GM18519 (cell line): ENCODE measurements around the gene PDGFD.
A peak's percentile ranks its signal among the peaks of the same experiment; 100 is the strongest.

Source experiments
- ATAC-seq: cut with Tn5 transposase; IDR thresholded peaks from one replicate; pipeline ENCODE4 v1.9.1; 2021; ENCODE audit warnings: mild to moderate bottlenecking, moderate library complexity; ENCODE audit not compliant: unreplicated experiment, low FRiP score

PDGFD gene

DNA sequence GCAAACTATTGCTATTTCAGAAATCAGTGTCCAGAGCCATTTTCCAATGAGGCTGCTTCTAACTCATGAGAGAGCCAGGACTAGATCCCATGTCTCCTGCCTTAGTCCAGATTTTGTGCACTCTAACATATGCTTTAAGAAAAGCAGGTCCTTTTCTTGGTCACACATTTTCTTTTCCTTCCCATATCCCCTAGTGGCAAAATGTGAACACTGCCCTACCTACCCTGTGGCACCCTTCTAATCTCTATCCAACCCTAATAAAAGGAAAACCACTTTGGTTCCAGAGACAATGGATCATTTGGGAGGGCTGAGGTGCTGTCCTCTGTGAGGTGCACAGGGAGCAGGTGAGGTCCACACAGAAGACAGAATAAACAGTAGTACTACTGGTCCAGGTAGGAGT lies 199.6 kb downstream of the PDGFD start:
- ATAC-seq, result no peak

DNA sequence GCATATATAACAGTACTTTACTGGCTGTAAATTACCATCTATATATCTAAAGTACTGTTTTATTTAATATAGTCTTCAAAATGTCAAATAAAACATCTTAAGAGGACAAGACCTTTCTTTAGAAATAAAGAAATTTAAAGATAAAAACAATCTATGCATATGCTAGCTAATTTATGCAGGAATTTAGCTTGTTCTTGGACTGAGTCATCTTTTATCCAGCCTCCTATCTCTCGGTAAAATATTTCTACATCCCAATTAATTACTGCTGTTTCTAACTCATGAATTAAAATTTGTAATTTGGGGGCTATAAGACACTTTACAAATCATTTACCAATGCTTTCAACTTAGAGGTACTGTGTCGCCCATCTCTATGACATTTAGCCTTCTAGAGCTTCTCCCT lies 200.3 kb downstream of the PDGFD start:
- no peak for ATAC-seq

DNA sequence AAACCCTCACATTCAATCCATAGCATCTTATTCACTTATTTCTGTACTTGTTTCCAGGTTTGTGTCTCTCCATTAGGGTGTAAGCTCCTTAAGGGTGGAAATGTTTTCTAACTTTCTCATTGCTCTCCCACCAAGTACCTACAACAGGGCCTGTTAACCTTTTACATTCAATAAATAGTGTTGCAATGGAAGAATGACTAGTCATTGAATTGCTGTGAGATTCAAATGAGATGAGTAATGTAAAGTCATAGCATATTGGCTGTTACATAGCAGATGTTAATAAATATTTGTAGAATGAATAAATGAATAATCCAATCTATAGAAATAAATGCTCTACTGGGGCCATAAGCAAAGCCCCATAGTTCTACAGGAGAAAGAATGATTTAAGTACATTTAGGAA lies 202.9 kb downstream of the PDGFD start:
- ATAC-seq, result no peak

DNA sequence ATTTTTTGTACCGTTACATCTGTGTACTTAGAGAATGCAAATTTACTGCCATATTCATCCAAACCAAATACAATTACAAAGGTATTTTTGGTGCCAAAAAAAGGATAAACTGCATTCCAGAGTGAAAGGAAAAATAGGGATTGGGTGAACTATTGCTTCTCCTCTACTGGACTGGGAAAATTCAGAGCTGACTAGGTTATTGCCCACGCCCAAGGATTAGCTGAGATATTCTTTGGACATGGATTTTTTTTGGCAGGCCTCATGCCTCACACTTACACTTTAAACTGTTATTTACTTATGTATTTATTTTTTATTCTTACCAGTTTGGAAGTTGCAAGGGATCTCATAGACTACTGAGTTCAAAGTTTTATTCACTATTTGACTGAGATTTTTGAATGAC lies 203.8 kb downstream of the PDGFD start:
- ATAC-seq, result no peak

DNA sequence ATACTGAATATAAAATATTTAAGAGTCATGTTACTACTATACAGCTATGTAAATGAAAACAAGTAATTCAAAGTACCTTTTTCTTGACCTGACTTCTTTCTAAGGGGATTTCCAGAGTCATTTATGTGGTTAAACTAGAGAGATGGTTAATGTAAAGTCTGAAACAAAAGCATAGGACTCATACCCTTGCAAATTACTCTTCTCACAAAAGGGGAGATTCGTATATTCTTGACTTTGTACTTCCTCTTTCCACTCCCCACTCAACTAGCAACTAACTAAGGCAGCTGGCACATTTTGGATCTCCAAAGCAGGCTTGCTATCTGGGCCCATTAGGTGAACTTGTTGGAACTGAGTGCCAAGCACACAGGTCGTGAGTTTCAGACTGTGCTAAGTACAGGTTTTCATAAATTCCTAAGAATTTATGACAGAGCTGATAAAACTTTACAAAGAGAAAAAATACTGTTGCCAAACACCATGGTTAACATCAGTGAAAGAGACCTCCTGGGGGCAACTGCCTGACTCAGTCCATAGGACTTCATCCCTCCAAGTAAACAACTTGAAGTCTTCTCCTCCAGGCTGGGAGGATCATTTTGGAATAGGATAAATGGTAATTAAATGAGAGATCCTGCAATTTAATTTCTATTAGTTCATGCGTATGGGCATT lies 204.5 kb downstream of the PDGFD start:
- peak; percentile 99 for ATAC-seq

DNA sequence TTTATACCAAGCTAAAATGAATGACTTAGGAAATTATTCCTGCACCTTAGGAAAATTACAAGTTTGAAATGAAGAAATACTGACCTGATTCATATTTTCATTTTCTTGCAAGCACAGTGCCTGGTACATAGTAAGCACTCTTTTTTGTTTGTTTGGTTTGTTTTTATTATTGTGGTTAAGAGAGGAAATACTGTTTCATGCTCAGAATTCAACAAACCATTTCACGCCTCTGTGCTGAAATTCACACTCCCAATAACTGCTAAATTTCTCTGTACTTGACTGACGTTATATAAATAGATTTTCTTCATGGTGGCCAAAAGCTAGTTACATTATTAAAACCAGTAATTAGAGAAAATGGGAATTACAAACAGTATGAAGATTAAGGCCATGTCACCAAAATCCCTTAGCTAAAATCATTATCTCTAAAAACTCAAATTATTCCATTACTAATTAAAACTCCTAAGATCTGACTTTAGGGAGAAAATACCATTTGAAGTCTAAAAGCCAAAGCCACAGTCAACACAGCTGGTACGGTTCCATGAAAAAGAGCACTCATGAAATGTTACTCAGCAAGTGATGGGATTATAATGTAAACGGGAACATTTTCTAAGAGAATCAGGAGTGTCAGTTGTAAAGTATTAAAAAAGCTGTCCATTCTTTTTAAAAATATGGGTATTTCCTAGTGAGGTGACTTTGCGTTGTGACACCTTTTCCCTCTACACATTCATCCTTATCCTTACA lies 205.3 kb downstream of the PDGFD start:
- no peak for ATAC-seq

DNA sequence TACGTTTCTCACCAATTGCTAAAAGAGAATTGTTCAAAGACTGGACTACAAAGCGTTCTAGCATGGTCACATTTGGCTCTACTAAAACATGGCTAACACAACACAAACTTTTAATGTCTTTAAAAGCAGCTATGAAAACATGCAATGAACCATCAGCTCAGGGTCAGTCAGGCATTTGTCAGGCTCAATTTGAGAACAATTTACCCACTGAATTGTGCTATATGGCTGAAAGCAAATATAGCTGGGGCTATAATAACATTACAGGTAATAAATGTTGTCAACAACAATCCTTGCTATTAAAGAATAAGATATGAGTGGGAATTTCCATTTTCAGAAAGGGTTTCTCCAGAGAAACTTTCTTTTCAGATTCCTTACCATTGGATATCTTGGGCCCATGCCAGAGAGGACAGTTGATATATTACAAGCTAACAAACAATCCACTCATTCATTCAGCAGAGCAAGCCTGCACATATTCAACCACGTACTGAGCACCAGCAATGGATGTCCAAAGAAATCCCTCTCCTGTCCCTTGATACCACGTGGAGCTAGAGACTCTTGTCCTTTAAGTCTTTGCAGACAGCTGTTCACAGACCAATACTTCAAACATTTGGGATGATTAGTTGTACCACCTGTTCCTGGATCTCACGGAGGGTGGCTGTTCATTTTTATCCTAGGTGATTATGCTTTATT lies 210.0 kb downstream of the PDGFD start:
- ATAC-seq, result no peak

DNA sequence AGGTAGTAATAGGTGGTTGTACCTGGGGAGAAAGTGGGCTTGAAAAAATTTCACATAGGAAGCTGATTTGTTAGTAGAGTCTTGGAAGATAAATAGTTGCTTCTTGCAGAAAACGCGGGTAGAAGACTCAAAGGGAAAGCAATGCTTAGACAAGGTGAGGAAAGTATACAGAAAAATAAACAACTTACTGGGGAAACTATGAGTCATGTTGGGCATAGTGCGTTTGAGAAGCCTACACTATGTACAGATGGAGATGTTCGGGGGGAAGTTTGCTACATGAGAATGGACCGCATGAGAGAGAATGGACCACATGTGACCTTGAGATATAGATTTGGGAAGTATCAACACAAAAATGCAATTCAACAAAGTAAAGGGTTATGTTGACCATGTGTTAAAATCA lies 214.2 kb downstream of the PDGFD start:
- ATAC-seq, result no peak

DNA sequence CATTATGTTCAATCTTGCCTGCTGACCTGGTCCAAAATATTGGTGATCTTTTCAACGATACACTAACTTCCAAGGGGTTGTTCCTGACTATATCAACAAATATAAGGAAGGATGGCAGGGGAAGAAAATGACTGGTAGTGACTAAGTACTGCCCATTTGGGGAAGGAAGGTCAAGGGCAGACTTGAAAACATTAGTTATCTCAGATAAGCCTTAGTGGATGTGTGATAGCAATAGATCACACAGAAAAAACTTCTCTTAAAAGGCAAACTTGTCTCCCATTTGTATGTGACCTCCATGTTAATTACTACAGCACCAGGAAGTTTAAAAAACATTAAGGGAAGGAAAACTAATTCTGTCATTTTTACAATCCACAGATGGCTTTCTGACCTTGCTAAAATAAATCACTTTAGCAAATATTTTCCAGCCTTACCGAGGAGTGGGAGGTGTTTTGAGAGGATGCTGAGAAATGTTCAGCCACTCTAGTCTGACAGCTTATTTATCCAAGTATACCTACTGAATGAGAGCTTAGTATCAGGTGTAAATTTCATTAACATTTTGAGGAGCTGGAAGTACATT lies 215.7 kb downstream of the PDGFD start:
- no peak for ATAC-seq

DNA sequence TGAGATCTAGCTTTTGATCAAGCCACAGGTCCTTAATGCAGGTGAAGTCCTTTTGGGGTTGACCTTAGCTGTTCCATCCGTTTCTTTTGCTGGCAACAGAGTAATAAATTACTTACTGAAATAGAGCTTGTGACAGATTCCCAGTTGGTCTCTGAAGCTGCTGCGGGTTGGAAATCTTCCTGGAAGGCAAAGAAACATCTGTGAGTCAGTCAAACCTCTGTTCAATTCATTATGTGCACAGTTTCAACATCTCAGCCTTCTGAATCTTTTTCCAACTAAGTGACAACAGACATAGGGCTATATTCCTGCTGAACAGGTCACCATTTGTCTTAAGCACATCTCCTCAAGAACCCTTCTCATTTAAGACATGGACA lies 216.4 kb downstream of the PDGFD start:
- ATAC-seq, result no peak

DNA sequence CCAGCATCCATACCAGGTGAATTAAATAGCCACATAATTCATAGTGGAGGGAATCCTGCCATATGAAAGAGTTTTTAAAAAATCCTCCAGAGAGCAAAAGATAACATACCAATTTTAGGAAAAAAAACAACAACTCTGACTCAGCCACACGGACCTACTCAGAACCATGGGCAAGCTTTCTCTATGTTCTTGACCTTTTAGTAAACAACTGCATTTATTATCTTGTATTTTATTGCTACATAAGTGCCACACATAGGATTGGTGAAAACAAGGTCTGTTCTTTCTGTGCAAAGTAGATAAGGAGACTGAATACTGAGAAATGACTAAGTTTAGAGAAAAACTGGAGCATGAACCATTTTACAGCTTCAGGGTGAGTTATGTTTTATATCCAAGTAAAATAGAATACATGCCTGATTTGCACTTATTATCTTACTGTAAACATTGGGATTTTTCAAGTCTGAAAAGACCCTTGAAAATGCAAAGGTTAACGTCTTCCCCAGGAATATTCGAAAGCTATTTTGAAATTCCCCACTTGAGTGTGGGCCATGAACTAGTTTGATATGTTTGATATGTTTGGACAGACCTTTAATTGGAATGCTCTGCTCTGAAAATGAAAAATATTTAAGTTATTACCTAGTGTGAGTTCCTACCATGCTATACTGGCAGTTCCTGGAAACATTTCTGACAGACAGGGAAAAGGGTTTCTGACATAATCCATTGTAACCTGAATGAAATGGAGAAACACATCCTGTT lies 217.0 kb downstream of the PDGFD start:
- no peak for ATAC-seq

DNA sequence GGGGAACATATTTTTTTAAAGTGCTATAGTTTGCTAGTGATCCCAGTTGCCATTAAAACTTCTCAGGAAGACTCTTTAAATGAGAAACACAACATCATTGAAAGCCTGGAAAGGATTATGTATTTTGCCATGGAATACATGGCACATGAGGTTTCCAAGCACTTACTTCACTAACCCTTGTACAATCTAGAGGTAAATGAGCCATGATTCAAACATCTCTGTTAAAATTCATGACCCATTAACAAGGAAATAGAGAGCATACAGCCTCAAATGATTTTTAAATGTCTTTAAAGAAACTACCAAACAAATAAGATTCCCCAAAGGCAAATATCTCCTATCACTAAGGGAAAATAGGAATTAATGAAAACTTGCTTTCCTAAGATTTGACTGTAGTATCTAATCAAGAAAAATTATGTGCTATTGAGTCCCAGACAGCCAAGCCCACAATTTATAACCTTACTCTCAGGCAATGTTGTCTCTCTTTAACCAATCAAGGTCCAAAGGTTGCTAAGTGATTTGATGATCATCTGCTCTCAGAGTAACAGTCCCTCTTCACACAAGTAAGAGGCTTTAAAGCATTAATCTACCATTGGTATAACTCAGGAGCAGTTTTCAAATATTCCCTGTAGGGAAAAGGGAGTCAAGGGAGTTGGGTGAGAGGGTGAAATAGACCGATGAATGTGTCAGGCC lies 219.6 kb downstream of the PDGFD start:
- ATAC-seq, result no peak

DNA sequence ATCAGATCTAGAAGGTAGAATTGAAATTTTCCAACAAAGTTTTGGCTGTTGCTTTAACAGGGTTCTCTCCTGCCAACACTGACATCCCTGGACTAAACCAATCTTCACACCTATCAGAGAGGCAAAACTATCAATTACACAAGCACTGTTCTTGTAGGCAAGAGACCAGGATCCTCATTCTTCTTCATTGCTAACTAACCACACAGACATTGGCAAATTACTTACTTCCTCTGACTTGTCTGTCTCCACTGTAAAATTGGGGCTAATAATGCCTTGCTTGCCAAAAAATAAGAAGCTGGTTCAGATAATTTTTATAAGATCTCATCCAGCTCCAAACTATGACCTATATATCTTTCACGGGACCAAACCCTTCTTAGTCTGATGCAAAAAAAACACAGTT lies 221.3 kb downstream of the PDGFD start:
- ATAC-seq, result no peak

DNA sequence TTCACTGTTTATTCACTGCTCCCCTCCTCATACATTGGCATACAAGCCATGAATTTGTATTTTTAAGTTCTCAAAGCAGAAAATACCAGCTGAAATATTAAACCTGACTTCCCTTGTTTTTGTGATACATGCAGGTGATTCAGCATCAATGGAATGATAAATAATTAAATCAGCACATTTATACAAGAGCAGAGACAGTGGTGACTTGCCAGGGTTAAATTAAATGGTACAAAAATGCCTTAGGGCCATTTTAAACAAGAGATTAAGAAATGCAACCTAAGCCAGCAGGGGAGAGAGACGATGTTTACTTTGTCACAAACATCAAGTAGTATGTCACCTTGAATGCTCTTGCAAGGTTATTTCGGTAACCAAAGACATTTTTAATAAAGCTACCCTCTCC lies 223.4 kb downstream of the PDGFD start:
- no peak for ATAC-seq

DNA sequence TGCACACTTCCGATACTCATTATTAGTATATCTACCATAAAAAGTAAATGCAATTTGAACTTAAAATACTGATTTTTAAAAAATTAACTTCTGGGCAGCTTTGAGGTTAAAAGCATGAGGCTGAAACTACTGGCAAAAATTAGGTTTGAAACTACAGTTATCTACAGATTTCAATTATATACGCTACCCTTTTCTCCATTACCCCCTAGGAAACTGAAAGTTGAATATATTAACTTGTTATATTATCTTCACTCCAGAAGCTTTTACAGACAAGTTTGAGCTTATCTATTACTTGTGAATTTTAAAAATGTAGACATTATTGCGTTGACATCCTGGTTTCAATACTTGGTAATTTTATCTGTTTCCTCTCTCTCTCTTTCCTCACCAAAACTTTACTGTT lies 224.3 kb downstream of the PDGFD start:
- no peak for ATAC-seq

DNA sequence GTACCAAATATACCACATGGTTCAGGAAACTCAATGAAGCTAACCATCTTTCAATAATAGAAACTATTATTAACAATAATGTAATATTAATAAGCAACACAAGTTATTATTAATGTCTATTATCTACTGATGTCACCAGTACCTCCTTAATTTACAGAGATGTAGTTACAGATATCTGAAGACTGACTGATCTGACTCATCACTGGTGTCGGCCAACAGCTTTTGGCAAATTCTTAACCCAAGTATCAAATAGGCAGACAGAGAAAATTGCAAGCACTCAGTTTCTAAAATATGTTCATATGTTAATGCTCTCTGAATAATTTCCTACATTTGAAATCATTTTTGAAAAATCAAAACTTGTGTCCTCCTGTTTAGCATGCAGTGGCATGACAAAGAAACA lies 227.9 kb downstream of the PDGFD start:
- ATAC-seq, result no peak

DNA sequence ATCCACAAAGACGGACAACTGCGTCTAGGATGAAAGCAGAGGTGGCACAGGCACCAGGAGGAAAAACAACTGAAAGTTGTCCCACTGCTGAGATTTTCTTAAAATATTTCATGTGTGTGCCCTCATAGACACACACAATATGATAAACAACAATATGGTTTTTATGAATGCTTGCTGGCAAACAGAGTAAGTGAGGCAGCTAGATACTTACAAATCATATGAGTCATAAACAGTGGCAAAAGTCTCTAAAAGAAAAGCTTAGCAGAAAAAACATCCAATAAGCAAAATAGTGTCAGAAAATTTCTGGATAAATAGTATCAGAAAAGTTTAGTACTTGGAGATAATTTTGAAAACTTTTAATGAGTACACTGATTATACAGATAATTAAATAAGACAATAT lies 228.7 kb downstream of the PDGFD start:
- ATAC-seq, result no peak

DNA sequence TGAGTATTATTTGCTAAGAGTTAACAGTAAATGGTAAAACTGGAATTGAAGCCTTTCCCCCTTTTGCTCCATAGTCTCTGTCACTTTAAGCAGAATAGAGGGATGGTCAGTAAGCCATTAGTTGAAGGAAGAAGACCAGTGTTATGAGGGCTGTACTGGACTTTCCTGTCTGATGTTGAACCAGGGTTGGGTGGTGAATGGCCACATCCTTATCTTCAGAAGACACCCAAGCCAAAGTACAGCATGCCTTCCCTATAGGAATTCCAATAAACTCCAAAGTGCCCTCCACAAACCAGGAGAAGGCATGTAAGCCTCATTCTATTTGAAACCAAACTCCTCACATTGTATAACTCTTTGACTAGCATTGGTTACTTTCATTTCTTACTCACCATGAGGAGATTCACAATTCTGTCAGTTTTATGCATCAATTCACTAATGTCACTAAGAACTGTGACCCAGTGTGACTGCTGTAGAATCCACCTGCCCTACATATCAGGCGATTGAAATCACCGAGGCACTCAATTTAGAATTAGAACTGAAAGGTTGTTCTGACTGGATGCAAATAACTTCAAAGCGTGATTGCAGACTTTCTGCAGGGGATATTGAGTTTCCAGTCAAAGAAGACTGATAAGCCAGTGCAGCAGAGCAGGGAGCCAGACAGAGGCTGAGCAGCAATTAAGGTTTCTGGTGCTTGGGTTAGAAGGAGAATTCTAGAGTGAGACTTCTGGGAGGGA lies 234.6 kb downstream of the PDGFD start:
- peak; percentile 95 for ATAC-seq

DNA sequence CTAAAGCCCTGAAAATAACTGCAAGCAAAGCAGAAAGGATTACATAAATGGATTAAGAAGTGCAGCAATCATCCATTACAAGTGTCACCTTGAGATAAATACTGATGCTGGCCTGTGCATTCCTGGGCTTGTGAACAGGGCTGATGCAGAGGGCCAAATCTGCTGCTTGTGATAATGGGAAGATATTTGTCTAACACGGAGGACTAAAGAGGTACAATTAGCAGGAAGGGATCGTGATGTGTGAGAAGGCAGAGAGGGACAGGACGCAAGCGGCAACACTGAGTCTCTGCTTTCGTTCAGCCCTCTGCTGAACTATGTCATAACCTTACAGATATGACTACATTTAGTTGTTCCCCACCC lies 235.2 kb downstream of the PDGFD start:
- ATAC-seq, result peak; percentile 19
